ENCODE measurements around the gene SPCS2. TPM values are rescaled to one million over a fixed set of nuclear protein-coding genes. Genes with fewer than 3 reads are reported as not detected.

The SPCS2 gene
- total and polyA plus RNA-seq, 2 donors (not counting 3 experiments of a cell fraction or from before 2014, with no cell fraction given) = 88.9 to 140 TPM

DNA sequence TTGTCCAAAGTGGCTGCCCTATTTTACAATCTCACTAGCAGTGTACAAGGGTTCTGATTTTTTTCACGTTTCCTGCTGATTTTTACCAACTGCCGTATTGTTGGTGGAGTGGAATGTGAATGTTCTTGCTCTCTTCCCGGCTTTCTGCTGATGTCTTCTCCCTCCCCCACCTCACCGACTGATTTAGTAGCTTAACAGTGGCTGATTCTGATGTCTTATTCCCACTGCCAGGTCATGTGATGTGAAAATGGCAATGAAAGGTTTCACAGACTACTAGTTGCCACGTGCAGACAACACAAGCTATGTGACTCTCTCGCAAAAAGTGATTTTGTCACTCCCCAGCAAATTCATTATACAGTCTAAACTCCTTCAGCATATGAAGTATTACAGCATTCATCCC lies 22.4 kb downstream of the SPCS2 start:
- Histone ChIP-seq H3K4me2 (ENCODE audit: insufficient read depth, low read length) (no peak overlapping the region), H3K79me2 (ENCODE audit: control insufficient read depth, insufficient read depth, low read length) (peaks cover 19% of the 10 kb centered on the region), H2AFZ (ENCODE audit: low read depth, low read length) (no peak overlapping the region), H3K4me3 (replicated peaks in 1 of 3; ENCODE audit: insufficient read depth in 1 of 3, low read depth in 1 of 3, low read length in 3 of 3) (no peak overlapping the region), H4K20me1 (replicated peaks; ENCODE audit: control insufficient read depth, extremely low read depth, insufficient read depth, low read length) (no peaks in the 10 kb centered on the region), H3K27ac (ENCODE audit: insufficient read depth, low read depth, low read length) (no peak overlapping the region), H3K9me1 (replicated peaks; ENCODE audit: control insufficient read depth, extremely low read depth, insufficient read depth, low read length) (no peaks in the 10 kb centered on the region), H3K27me3 (ENCODE audit: control insufficient read depth in 2 of 2, insufficient read depth in 2 of 2, low read length in 2 of 2) (no peaks in the 10 kb centered on the region), H3K9ac (replicated peaks; ENCODE audit: extremely low read depth, insufficient read depth, low read length) (no peak overlapping the region), H3K36me3 (ENCODE audit: control insufficient read depth in 2 of 2, extremely low read depth in 1 of 2, insufficient read depth in 2 of 2, low read length in 2 of 2) (peaks cover 18 to 23% of the 10 kb centered on the region in 2 experiments), H3K4me1 (ENCODE audit: control insufficient read depth, extremely low read depth, insufficient read depth, low read length) (no peaks in the 10 kb centered on the region), H3K9me3 (replicated peaks; ENCODE audit: control insufficient read depth, insufficient read depth, low read length) (no peaks in the 10 kb centered on the region)
- FAIRE-seq (no peak), DNase-seq (ENCODE audit: low read depth, low spot score) (no peak)
- POLR2A ChIA-PET = no interaction called here
- intact Hi-C loops (cut with micrococcal nuclease) = no loop called here
- dilution Hi-C loops (cut with MboI; ENCODE audit: extremely low pct_ligation_motif_present, low sequenced_read_pairs) = no loop called here
- no TSS peak for BruUV-seq (replicated peaks)
- TF ChIP-seq, protein P1, sequence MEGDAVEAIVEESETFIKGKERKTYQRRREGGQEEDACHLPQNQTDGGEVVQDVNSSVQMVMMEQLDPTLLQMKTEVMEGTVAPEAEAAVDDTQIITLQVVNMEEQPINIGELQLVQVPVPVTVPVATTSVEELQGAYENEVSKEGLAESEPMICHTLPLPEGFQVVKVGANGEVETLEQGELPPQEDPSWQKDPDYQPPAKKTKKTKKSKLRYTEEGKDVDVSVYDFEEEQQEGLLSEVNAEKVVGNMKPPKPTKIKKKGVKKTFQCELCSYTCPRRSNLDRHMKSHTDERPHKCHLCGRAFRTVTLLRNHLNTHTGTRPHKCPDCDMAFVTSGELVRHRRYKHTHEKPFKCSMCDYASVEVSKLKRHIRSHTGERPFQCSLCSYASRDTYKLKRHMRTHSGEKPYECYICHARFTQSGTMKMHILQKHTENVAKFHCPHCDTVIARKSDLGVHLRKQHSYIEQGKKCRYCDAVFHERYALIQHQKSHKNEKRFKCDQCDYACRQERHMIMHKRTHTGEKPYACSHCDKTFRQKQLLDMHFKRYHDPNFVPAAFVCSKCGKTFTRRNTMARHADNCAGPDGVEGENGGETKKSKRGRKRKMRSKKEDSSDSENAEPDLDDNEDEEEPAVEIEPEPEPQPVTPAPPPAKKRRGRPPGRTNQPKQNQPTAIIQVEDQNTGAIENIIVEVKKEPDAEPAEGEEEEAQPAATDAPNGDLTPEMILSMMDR (IDR thresholded peaks at IDR 0.05; ENCODE audit: extremely low read depth in 1 of 2, insufficient read depth in 1 of 2, low read depth in 1 of 2, low read length in 2 of 2) = no peak
- no peak for TF ChIP-seq GATA2 (IDR thresholded peaks at IDR 0.05; ENCODE audit: insufficient read depth, insufficient read length, low read depth, low read length)
- CTCF ChIA-PET = interaction anchor here (1.2 to 1.8 kb wide), 2 partner anchors 11 to 42 kb away, joined by 4 to 7 read pairs; no protein-coding TSS in a partner anchor

DNA sequence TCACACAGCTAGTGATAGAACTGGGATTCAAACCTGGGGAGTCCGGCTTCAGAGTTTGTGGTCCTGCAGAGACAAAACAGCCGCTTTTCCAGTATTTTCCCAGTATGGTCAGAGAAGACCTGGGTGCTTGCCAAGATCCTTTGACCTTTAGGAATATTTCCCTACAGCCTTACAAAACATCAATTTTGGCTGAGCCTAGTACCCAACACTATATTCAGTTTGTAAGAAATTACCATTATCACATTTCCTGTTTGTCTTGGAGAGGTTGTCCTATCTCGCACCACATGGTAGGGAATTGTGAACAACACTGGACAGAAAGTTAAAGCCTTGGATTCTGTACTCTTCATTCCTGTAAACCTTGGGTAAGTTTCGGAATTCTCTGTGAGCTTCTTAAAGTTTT lies 29.0 kb downstream of the SPCS2 start:
- dilution Hi-C loops (cut with MboI; ENCODE audit: extremely low pct_ligation_motif_present, low sequenced_read_pairs) (no loop called here), intact Hi-C loops (cut with micrococcal nuclease) (no loop called here)
- H4K20me1 ChIP-seq (replicated peaks; ENCODE audit: control insufficient read depth, extremely low read depth, insufficient read depth, low read length) = no peaks in the 10 kb centered on the region
- peaks cover 5% of the 10 kb centered on the region for H3K79me2 ChIP-seq (ENCODE audit: control insufficient read depth, insufficient read depth, low read length)
- ChIA-PET CTCF (interaction anchor here (1.5 kb wide), 1 partner anchor 18 kb away, joined by 4 read pairs; no protein-coding TSS in a partner anchor), POLR2A (no interaction called here)
- TF ChIP-seq GATA2 (IDR thresholded peaks at IDR 0.05; ENCODE audit: insufficient read depth, insufficient read length, low read depth, low read length) = no peak
- BruUV-seq (replicated peaks) = no TSS peak
- FAIRE-seq (no peak), DNase-seq (ENCODE audit: low read depth, low spot score) (peak; percentile 40)
- no peaks in the 10 kb centered on the region for H3K4me1 ChIP-seq (ENCODE audit: control insufficient read depth, extremely low read depth, insufficient read depth, low read length)
- H3K9me1 ChIP-seq (replicated peaks; ENCODE audit: control insufficient read depth, extremely low read depth, insufficient read depth, low read length) = no peaks in the 10 kb centered on the region
- H3K9me3 ChIP-seq (replicated peaks; ENCODE audit: control insufficient read depth, insufficient read depth, low read length) = no peaks in the 10 kb centered on the region
- H3K27ac ChIP-seq (ENCODE audit: insufficient read depth, low read depth, low read length) = no peak overlapping the region
- H3K4me2 ChIP-seq (ENCODE audit: insufficient read depth, low read length) = no peak overlapping the region
- H3K27me3 ChIP-seq (ENCODE audit: control insufficient read depth in 2 of 2, insufficient read depth in 2 of 2, low read length in 2 of 2) = no peaks in the 10 kb centered on the region
- H3K9ac ChIP-seq (replicated peaks; ENCODE audit: extremely low read depth, insufficient read depth, low read length) = no peak overlapping the region
- no peak overlapping the region for H2AFZ ChIP-seq (ENCODE audit: low read depth, low read length)
- peaks cover 18% of the 10 kb centered on the region in 2 experiments for H3K36me3 ChIP-seq (ENCODE audit: control insufficient read depth in 2 of 2, extremely low read depth in 1 of 2, insufficient read depth in 2 of 2, low read length in 2 of 2)
- H3K4me3 ChIP-seq (replicated peaks in 1 of 3; ENCODE audit: insufficient read depth in 1 of 3, low read depth in 1 of 3, low read length in 3 of 3) = no peak overlapping the region
